HL-60 (cell line): ENCODE results near the gene ANKRD33B.

Experiments used
- SPI1 ChIP-seq: IDR thresholded peaks from 2 replicates; pipeline ENCODE4 v1.6.1; 2012; ENCODE audit warnings: low read depth, mild to moderate bottlenecking, borderline replicate concordance
- TF ChIP-seq, protein P1 (sequence below): IDR thresholded peaks from one replicate; pipeline ENCODE4 v1.5.1; 2011; ENCODE audit warnings: low read length, control low read depth, inconsistent platforms; ENCODE audit not compliant: insufficient read depth
- TF ChIP-seq, protein P2 (sequence below): IDR thresholded peaks from 2 replicates; pipeline ENCODE4 v1.6.1; 2012; ENCODE audit warnings: low read depth; ENCODE audit not compliant: insufficient replicate concordance

DNA sequence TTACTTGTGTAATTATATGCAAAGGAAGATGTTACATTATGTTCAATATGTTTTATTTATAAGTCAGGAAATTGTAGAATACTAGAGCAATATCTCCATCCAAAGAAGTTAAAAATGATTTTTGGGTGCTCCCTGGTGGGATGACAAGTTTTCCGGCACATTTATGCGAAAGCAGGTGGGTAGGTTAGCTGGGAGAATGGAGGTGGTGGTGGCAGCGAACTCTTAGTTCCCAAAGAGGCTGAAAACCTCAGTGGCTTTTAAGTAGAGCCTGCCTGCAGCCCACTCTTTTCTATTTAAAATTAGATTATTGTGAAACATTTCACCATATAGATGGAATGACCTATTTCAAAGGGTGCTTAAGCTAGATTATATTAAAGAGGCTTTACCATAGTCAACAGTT is 51.8 kb downstream of the ANKRD33B start:
- TF ChIP-seq, protein P1, sequence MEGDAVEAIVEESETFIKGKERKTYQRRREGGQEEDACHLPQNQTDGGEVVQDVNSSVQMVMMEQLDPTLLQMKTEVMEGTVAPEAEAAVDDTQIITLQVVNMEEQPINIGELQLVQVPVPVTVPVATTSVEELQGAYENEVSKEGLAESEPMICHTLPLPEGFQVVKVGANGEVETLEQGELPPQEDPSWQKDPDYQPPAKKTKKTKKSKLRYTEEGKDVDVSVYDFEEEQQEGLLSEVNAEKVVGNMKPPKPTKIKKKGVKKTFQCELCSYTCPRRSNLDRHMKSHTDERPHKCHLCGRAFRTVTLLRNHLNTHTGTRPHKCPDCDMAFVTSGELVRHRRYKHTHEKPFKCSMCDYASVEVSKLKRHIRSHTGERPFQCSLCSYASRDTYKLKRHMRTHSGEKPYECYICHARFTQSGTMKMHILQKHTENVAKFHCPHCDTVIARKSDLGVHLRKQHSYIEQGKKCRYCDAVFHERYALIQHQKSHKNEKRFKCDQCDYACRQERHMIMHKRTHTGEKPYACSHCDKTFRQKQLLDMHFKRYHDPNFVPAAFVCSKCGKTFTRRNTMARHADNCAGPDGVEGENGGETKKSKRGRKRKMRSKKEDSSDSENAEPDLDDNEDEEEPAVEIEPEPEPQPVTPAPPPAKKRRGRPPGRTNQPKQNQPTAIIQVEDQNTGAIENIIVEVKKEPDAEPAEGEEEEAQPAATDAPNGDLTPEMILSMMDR: no peak
- TF ChIP-seq SPI1: no peak
- TF ChIP-seq, protein P2, sequence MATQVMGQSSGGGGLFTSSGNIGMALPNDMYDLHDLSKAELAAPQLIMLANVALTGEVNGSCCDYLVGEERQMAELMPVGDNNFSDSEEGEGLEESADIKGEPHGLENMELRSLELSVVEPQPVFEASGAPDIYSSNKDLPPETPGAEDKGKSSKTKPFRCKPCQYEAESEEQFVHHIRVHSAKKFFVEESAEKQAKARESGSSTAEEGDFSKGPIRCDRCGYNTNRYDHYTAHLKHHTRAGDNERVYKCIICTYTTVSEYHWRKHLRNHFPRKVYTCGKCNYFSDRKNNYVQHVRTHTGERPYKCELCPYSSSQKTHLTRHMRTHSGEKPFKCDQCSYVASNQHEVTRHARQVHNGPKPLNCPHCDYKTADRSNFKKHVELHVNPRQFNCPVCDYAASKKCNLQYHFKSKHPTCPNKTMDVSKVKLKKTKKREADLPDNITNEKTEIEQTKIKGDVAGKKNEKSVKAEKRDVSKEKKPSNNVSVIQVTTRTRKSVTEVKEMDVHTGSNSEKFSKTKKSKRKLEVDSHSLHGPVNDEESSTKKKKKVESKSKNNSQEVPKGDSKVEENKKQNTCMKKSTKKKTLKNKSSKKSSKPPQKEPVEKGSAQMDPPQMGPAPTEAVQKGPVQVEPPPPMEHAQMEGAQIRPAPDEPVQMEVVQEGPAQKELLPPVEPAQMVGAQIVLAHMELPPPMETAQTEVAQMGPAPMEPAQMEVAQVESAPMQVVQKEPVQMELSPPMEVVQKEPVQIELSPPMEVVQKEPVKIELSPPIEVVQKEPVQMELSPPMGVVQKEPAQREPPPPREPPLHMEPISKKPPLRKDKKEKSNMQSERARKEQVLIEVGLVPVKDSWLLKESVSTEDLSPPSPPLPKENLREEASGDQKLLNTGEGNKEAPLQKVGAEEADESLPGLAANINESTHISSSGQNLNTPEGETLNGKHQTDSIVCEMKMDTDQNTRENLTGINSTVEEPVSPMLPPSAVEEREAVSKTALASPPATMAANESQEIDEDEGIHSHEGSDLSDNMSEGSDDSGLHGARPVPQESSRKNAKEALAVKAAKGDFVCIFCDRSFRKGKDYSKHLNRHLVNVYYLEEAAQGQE: no peak
